HepG2 (cell line): ENCODE results near the gene ZPR1. TPM values are rescaled to one million over a fixed set of nuclear protein-coding genes. Genes with fewer than 3 reads are reported as not detected.

Source experiments
- CBX5 ChIP-seq: sonication (generic); formaldehyde crosslinking; IDR thresholded peaks from 2 replicates; pipeline ENCODE4 v1.4.0; 2020; ENCODE audit warnings: missing genetic modification reagents, borderline replicate concordance
- DPF2 ChIP-seq: sonication (generic); formaldehyde crosslinking; IDR thresholded peaks from 2 replicates; pipeline ENCODE4 v1.4.0; 2020; ENCODE audit warnings: mild to moderate bottlenecking, low read depth, missing genetic modification reagents, borderline replicate concordance
- FOXA3 ChIP-seq: IDR thresholded peaks from 2 replicates; pipeline ENCODE4 v1.6.1; 2016; ENCODE audit warnings: missing genetic modification reagents, missing compliant biosample characterization
- HHEX ChIP-seq: IDR thresholded peaks from 2 replicates; pipeline ENCODE4 v1.6.1; 2016; ENCODE audit warnings: control low read depth
- HOXA3 ChIP-seq: sonication (generic); formaldehyde crosslinking; IDR thresholded peaks from 2 replicates; pipeline ENCODE4 v1.5.0; 2020; ENCODE audit warnings: missing genetic modification reagents
- HOXA5 ChIP-seq: sonication (generic); formaldehyde crosslinking; IDR thresholded peaks from 2 replicates; pipeline ENCODE4 v1.4.0; 2020; ENCODE audit warnings: missing genetic modification reagents
- KDM5A ChIP-seq: fragments of 200-600 bp; sonication (generic); IDR thresholded peaks from 2 replicates; pipeline ENCODE4 v1.7.0; 2018; ENCODE audit warnings: antibody characterized with exemption, mild to moderate bottlenecking, low read length, borderline replicate concordance
- MAZ ChIP-seq, 2 experiments: sonication (generic) in 1 of 2; formaldehyde crosslinking in 1 of 2; IDR thresholded peaks; 2 replicates each; pipeline versions ENCODE4 v1.5.0 to v1.6.1; 2012 to 2020; ENCODE audit warnings: low read depth in 2 of 2, mild to moderate bottlenecking in 2 of 2, borderline replicate concordance in 1 of 2, improper control_type of control experiment in 1 of 2, low read length in 1 of 2, missing genetic modification reagents in 1 of 2, moderate library complexity in 1 of 2
- NONO ChIP-seq, 2 experiments: fragments of 450-650 bp in 1 of 2; sonication (generic) in 1 of 2; formaldehyde crosslinking in 1 of 2; IDR thresholded peaks in 1 of 2; conservative IDR thresholded peaks in 1 of 2; 2 replicates each; pipeline versions ENCODE4 v1.6.1 to v1.8.0; 2017 to 2022; ENCODE audit warnings: mild to moderate bottlenecking in 1 of 2, missing genetic modification reagents in 1 of 2, moderate library complexity in 1 of 2
- SIN3A ChIP-seq: IDR thresholded peaks from 2 replicates; pipeline ENCODE4 v1.6.1; 2011; ENCODE audit warnings: low read depth, mild to moderate bottlenecking, control low read depth, low read length, borderline replicate concordance
- STAG1 ChIP-seq: sonication (generic); formaldehyde crosslinking; IDR thresholded peaks from 2 replicates; pipeline ENCODE4 v1.4.0; 2020; ENCODE audit warnings: missing genetic modification reagents
- TBL1XR1 ChIP-seq: fragments of 150-350 bp; IDR thresholded peaks from 2 replicates; pipeline ENCODE4 v1.6.1; 2014; ENCODE audit warnings: borderline replicate concordance, low read length; ENCODE audit not compliant: partially characterized antibody
- TEAD2 ChIP-seq: sonication (generic); formaldehyde crosslinking; IDR thresholded peaks from 2 replicates; pipeline ENCODE4 v1.9.0; 2021; ENCODE audit warnings: missing genetic modification reagents
- XRCC5 ChIP-seq: fragments of 200-400 bp; formaldehyde crosslinking; optimal IDR thresholded peaks from 2 replicates; pipeline ENCODE3; 2017; ENCODE audit warnings: mild to moderate bottlenecking, low read length
- ZNF225 ChIP-seq: sonication (generic); formaldehyde crosslinking; IDR thresholded peaks from 2 replicates; pipeline ENCODE4 v1.4.0; 2020; ENCODE audit warnings: mild to moderate bottlenecking, missing genetic modification reagents
- ZNF317 ChIP-seq: sonication (generic); formaldehyde crosslinking; IDR thresholded peaks from 2 replicates; pipeline ENCODE4 v1.5.0; 2020; ENCODE audit warnings: mild to moderate bottlenecking, missing genetic modification reagents
- polyA plus RNA-seq, 8 experiments: library from polyadenylated mRNA; depleted of rRNA in 3 of 8; stranded (reverse) in 7 of 8; unstranded in 1 of 8; fragments of >200 nt; fragmentation: Illumina TruSeq in 4 of 8; extraction: Trizol in 4 of 8; gene quantifications; 2 replicates each; pipeline versions ENCODE4 v1.2.1 to v1.2.3, GENCODE V29; 2011 to 2016; ENCODE audit warnings: low read depth in 4 of 8, missing spikeins in 1 of 8, mixed read lengths in 1 of 8; ENCODE audit not compliant: insufficient read depth in 1 of 8
- total RNA-seq, 5 experiments: library from RNA; depleted of rRNA; stranded (reverse); fragments of >200 nt; fragmentation: Illumina TruSeq; extraction: Trizol; gene quantifications; 2 replicates each; pipeline ENCODE4 v1.2.3, GENCODE V29; 2016; ENCODE audit warnings: low read depth in 1 of 5
- TF ChIP-seq, protein P1 (sequence below): sonication (generic); formaldehyde crosslinking; IDR thresholded peaks from 2 replicates; pipeline ENCODE4 v1.8.1; 2023; ENCODE audit warnings: missing genetic modification reagents, mild to moderate bottlenecking, borderline replicate concordance
- TF ChIP-seq, protein P2 (sequence below): IDR thresholded peaks from 2 replicates; pipeline ENCODE4 v1.6.1; 2016; ENCODE audit warnings: missing genetic modification reagents, missing compliant biosample characterization
- TF ChIP-seq, protein P3 (sequence below): IDR thresholded peaks from 2 replicates; pipeline ENCODE4 v1.6.1; 2012; ENCODE audit warnings: low read depth, low read length, improper control_type of control experiment
- TF ChIP-seq, protein P4 (sequence below): sonication (generic); formaldehyde crosslinking; IDR thresholded peaks from 2 replicates; pipeline ENCODE4 v1.5.0; 2020; ENCODE audit warnings: mild to moderate bottlenecking, missing genetic modification reagents

ZPR1 gene
- total and polyA plus RNA-seq, 2 of the 13 experiments (the other 11 are each of a cell fraction or from before 2014, with no cell fraction given), result 40.0 to 79.3 TPM

DNA sequence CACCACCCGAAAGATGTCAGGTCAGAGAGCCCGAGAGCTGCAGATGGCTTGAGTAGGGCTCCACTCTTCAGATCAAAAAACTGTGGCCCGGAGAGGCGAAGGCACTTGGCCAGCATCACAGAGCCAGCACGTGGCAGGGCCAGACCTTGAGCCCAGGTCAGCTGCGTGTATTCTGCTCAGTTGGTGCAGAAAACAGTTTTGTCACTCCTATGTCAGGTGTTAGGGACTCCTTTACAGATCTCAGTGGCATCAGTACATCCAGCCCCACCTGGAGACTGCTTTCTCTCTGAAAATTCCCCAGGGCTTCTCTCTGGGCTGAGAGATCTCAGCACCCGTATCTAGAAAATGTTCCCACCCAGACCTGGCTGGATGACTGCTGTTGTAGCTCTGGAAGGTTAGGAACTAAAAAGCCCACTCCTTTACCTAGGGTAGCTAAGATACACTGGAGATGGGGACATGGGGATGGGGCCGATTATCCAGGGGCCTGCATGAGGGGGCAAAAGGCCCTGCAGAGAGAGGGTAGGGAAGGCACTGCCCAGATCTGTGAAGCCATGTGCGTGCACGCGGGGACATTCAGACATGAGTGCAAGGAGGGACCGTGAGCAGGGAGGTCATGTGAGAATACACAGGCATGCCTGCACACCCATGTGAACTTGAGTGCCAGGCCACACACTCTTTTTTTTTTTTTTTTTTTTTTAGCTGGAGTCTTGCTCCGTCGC, 46.2 kb upstream of the ZPR1 start (continued):
- 0 out of 2 replicates have a peak, but pooled peaks have one; percentile 32 for TF ChIP-seq CBX5
- peak; percentile 19 for TF ChIP-seq STAG1
- TF ChIP-seq MAZ (IDR thresholded peaks at IDR 0.05; ENCODE audit: borderline replicate concordance, low read depth, low read length), result 0 out of 2 replicates have a peak, but pooled peaks have one; percentile 8
- no peak for TF ChIP-seq MAZ (CRISPR knock-in tag; IDR thresholded peaks at IDR 0.05; ENCODE audit: low read depth)
- TF ChIP-seq, protein P1, sequence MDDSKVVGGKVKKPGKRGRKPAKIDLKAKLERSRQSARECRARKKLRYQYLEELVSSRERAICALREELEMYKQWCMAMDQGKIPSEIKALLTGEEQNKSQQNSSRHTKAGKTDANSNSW (CRISPR knock-in tag), result no peak
- no peak for TF ChIP-seq KDM5A
- TF ChIP-seq ZNF225, result no peak; the same call in 1 of the 2 replicates
- TF ChIP-seq TBL1XR1, result no peak
- TF ChIP-seq, protein P2, sequence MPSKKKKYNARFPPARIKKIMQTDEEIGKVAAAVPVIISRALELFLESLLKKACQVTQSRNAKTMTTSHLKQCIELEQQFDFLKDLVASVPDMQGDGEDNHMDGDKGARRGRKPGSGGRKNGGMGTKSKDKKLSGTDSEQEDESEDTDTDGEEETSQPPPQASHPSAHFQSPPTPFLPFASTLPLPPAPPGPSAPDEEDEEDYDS (CRISPR knock-in tag), result peak; percentile 52; the same call in 1 of the 2 replicates
- no peak for TF ChIP-seq ZNF317 (CRISPR knock-in tag)
- no peak; the same call in 1 of the 2 replicates for TF ChIP-seq SIN3A
- no peak for TF ChIP-seq XRCC5
- TF ChIP-seq NONO (IDR thresholded peaks at IDR 0.05), result no peak
- peak; percentile 66; the same call in 1 of the 2 replicates for TF ChIP-seq NONO (CRISPR knock-in tag; conservative IDR thresholded peaks at IDR 0.05)
- peak; percentile 23; the same call in 1 of the 2 replicates for TF ChIP-seq DPF2 (CRISPR knock-in tag)
- peak; percentile 59; the same call in 1 of the 2 replicates for TF ChIP-seq FOXA3 (CRISPR knock-in tag)
- 0 out of 2 replicates have a peak, but pooled peaks have one; percentile 57 for TF ChIP-seq HOXA5 (CRISPR knock-in tag)
- TF ChIP-seq, protein P3, sequence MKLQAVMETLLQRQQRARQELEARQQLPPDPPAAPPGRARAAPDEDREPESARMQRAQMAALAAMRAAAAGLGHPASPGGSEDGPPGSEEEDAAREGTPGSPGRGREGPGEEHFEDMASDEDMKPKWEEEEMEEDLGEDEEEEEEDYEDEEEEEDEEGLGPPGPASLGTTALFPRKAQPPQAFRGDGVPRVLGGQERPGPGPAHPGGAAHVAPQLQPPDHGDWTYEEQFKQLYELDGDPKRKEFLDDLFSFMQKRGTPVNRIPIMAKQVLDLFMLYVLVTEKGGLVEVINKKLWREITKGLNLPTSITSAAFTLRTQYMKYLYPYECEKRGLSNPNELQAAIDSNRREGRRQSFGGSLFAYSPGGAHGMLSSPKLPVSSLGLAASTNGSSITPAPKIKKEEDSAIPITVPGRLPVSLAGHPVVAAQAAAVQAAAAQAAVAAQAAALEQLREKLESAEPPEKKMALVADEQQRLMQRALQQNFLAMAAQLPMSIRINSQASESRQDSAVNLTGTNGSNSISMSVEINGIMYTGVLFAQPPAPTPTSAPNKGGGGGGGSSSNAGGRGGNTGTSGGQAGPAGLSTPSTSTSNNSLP, result no peak
- TF ChIP-seq, protein P4, sequence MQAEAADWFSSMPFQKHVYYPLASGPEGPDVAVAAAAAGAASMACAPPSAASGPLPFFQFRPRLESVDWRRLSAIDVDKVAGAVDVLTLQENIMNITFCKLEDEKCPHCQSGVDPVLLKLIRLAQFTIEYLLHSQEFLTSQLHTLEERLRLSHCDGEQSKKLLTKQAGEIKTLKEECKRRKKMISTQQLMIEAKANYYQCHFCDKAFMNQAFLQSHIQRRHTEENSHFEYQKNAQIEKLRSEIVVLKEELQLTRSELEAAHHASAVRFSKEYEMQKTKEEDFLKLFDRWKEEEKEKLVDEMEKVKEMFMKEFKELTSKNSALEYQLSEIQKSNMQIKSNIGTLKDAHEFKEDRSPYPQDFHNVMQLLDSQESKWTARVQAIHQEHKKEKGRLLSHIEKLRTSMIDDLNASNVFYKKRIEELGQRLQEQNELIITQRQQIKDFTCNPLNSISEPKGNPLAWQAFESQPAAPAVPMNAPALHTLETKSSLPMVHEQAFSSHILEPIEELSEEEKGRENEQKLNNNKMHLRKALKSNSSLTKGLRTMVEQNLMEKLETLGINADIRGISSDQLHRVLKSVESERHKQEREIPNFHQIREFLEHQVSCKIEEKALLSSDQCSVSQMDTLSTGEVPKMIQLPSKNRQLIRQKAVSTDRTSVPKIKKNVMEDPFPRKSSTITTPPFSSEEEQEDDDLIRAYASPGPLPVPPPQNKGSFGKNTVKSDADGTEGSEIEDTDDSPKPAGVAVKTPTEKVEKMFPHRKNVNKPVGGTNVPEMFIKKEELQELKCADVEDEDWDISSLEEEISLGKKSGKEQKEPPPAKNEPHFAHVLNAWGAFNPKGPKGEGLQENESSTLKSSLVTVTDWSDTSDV, result no peak; the same call in 1 of the 2 replicates
- no peak for TF ChIP-seq HHEX
- TF ChIP-seq HOXA3 (CRISPR knock-in tag), result peak; percentile 66
- TF ChIP-seq TEAD2 (CRISPR knock-in tag), result no peak
